Superior temporal gyrus (tissue), 1 donor: ENCODE results near the gene PHETA1.
"Not testable (repeated sequence)": the region's sequence is repeated elsewhere in the genome, so short reads cannot be mapped to it uniquely, and the experiment has no call there.

ENCODE experiments used
- DNase-seq: peaks from one replicate; pipeline ENCODE4 v3.0.0-alpha.2; 2016; ENCODE audit errors: extremely low spot score

PHETA1 gene

DNA sequence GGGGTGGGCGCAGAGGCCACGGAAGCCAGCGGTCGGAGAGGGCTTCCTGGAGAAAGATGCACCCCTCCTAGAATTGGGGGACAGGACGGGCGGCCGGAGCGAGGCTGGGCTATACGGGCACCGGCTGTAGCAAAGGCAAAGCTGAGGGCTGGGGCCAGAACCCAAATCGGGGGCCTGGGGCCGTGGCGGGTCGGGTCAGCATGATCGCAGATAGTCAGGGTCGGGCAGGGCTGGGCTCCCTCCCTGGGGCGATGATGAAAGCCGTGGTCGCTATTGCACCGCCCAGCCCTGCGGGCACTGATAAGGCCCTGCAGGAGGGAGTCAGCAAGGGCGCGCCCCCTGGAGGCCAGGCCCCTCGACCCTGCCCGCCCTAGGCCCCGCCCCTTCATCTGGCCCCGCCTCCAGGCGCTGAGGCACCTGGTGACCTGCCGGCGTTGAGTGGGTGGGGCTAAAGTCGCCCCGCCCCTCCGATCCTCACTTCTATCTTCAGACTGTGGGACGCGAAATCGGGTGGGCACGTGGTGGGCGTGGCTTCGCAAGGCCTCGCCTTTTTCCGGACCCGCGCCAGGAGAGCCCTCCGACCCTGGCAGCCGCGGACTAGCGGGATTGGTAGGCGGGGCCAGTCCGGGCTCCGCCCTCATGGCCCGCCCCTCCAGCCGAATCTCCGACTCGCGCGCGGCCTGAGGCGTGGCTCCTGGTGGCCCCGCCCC, 36.4 kb upstream of the PHETA1 start:
- peak; percentile 83 for DNase-seq

- DNase-seq, result no peak
Measured at GRCh38 chr12:111404362-111405148, 35.7 kb upstream of the PHETA1 start.

- DNase-seq, result not testable (repeated sequence)
Measured at GRCh38 chr12:111402490-111402824, 33.6 kb upstream of the PHETA1 start.

DNA sequence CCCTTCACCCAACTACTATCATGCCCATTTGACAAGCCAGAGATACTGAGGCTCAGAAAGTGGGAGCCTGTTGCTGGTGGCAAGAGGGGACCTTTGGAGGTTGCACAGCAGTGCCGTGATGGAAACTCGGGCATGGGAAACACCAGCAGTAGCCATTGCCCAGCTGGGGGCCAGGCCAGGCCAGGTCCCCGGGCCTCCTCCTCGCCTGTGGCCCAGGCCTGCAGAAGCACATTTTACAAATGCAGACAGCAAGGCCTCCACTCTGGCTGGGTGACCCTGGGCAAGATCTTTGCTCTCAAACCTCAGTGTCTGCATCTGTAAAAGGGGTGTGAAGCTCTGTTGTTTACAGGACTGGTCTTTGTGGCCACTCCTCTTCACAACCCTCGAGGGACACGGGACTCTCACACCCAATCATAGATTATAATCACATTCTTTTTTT, 32.3 kb upstream of the PHETA1 start:
- DNase-seq, result no peak

GRCh38 chr12:111399741-111400404, 31.0 kb upstream of the PHETA1 start:
- not testable (repeated sequence) for DNase-seq

DNA sequence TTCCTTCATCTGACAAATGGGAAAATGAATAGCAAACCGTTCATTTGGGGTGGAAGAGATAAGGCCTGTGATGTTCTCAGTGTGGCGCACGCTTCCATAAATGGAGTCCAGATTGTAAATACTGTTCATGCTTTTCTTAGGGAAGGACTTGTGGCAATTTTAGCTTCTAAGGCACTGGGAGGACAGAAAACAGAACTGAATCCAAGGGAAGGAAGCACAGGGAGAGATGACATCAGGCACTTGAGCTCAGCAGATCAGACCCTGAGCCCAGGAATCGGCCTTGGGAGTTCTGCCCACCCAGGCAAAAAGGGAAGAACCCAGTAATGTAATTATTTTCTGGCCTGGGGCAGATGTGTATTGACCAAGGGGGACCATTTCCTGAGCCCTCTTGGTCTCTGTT, 29.6 kb upstream of the PHETA1 start:
- DNase-seq, result no peak

DNA sequence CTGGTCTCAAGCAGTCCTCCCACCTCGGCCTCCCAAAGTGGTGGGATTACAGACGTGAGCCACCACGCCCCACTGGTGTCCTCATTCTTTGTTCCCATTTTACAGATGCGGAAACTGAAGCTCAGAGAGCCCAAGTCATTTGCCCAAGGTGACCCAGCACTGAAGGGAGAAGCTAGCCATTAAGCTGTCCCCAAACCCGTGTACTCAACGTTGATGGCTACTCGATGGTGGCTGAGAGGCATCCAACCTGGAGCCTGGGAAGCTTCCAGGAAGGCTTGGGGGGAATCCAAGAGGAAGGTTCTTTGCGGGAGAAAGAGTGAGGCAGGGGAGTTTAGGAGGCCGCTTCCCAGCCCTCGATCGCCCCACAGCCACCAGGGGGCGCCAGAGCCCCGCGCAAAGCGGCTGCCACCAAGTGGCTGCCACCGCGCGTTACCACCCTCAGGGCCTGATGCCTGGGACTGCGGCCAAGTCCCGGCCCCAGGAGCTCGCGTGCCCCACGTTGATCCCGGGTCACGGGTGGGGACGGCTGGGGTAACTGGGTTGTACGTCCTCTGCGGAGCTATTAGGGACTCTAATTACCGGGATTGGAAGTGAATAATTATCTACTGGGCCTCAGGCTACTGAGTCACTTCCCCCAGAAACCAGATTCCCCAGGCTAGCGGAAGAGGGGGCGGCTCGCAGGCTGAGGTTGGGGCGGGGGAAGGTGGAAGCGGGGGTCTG, 28.0 kb upstream of the PHETA1 start:
- DNase-seq, result peak; percentile 85

DNA sequence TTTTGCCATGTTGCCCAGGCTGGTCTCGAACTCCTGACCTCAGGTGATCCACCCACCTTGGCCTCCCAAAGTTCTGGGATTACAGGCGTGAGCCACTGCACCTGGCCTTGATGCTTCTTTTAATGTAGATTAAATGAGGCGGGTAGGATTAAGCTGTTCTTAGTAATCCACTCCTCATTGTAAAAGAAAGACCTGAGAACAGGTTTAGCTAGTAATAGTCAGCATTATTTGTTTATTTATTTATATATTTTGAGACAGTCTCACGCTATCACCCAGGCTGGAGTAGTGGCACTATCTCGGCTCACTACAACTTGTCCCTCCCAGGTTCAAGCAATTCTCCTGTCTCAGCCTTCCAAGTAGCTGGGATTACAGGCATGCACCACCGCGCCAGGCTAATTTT, 27.4 kb upstream of the PHETA1 start:
- not testable (repeated sequence) for DNase-seq

DNA sequence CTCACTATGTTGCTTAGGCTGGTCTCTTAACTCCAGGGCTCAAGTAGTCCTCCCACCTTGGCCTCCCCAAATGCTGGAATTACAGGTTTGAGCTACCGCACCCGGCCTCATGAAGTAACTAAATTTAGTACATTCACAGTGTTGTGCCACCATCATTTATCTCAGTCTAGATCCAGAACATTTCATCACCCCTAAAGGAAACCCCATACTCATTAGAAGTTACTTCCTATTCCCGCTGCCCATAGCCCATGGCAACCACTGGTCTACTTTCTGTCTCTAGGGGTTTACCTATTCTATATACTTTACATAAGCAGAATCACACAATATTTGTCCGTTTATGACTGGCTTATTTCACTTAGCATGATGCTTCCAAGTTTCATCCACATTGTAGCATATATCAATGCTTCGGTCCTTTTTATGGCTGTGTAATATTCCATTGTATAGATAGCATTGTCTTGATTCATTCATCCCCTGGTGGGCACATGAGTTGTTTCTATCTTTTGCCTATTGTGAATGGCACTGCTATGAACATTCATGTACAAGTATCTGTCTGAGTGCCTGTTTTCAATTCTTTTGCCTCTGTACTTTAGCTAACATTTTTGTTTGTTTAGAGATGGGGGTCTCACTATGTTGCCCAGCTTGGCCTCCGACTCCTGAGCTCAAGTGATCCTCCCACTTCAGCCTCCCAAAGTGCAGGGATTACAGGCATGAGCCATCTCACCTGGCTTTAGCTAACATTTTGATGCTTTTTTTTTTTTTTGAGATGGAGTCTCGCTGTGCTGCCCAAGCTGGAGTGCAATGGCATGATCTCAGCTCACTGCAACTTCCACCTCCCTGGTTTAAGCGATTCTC, 26.7 kb upstream of the PHETA1 start:
- no peak for DNase-seq

GRCh38 chr12:111394480-111394879, 25.6 kb upstream of the PHETA1 start:
- DNase-seq, result no peak

GRCh38 chr12:111393700-111394300, 24.9 kb upstream of the PHETA1 start:
- DNase-seq, result no peak

GRCh38 chr12:111390910-111391309, 22.0 kb upstream of the PHETA1 start:
- DNase-seq, result no peak

DNA sequence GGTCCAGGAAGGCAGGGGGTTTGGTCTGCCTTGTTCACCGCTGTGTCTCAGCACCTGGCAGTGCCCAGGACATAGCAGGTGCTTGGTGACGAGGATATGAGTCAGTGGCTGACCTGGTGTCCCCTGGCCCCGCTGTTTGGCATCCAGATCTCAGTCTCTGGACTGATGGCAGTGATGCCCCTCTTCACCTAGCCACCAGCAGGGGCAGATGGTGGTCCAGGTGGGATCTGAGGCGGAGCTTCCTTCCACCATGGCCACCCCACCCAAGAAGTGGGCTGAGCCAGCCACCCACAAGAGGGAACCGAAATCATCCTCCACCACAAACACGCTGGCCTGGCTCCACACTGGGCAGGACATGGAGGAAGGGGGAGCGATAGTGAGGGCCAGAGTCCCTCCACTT, 20.7 kb upstream of the PHETA1 start:
- no peak for DNase-seq

DNA sequence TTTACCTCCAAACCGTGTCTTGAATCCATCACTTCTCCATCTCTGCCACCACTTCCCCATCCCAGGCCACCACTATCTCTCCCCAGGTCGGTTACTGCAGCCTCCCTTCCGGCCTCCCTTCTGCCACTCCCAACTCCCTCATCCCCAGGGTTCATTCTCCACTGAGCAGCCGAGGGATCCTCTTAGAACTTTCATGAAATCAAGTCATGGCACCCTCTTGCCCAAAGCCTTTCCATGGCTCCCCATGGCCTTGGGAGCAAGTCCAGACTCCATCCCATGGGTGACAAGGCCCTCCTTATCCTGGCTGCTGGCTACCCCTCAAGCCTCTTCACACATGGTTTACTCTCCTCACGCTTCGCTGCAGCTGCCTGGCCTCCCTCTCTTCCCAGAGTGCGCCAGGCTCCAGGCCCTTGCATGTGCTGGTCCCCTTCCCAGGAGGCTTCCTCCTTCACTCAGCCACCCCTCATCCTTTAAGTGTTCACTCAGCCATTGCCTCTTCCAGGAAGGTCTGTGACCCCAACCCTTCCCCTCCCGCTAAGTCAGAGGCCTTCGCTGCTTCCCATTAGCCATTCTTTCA, 18.9 kb upstream of the PHETA1 start:
- DNase-seq, result no peak

GRCh38 chr12:111386885-111387284, 18.0 kb upstream of the PHETA1 start:
- DNase-seq, result no peak

DNA sequence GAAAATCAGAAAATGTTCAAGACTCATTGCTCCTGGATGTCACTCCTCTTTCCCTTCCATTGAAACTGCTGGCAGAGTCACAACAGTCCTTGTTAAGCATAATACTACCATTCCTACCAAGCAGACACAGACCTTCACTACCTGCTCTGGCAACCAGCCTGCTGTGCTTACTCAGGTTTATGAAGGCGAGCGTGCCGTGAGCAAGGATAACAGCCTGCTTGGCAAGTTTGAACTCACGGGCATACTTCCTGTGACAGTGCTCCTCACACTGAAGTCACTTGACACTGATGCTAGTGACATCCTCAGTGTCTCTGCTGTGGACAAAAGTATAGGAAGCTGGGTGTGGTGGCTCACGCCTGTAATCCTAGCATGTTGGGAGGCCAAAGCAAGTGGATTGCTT, 15.7 kb upstream of the PHETA1 start:
- no peak for DNase-seq

DNA sequence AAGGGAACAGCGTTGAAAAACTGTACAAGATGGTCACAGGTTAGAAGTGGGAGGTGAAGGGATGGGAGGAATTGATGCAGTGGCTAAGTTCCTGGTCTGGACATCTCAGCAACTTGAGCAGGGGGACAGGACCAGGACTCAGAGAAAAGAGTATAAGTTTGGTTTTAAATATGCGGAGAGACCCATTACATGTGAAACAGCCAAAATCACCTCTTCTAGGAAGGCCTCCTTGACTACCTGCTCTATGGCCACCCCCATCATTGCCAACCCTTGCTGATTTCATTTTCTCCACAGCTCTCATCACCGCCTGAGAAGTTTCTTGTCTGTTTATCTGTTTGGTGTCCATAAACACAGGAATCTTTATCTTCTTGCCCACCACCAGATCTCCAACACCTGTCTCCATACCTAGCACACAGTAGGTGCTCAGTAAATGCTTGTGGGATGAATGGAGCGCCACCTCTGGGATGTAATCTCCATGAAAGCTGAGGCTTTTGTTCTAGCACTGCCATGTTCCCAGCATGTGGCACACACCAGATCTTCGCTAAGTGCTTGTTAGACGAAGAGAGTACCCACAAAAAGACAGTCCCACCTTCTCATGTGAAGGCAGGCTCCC, 11.2 kb upstream of the PHETA1 start:
- DNase-seq, result no peak

DNA sequence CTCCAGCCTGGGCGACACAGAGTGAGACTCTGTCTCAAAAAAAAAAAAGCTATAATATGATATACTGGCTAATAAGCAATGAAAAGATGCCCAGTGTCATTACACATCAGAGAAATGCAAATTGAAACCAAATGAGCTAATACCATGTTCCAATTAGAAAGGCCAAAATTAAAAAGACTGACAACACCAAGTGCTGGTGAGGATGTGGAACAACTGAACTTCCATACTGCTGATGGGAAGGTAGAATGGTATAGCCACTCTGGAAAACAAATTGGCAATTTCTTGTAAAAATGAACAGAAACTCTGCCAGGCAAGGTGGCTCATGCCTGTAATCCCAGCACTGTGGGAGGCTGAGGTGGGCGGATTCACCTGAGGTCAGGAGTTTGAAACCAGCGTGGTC, 8.5 kb upstream of the PHETA1 start:
- DNase-seq, result no peak

DNA sequence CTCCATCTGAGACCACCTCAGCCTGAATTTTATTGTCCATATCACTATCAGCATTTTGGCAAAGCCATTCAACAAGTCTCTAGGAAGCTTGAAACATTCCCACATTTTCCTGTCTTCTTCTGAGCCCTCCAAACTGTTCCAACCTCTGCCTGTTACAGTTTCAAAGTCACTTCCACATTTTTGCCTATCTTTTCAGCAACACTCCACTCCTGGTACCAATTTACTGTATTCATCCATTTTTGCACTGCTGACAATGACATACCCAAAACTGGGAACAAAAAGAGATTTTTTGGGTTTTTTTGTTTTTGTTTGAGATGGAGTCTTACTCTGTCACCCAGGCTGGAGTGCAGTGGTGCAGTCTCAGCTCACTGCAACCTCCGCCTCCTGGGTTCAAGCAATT, 4.3 kb upstream of the PHETA1 start:
- not testable (repeated sequence) for DNase-seq
